PFSK-1 (cell line): ENCODE results near the gene WIZ.

Experiments used
- FOXP2 ChIP-seq: optimal IDR thresholded peaks from 2 replicates; pipeline ENCODE3; 2011; ENCODE audit warnings: borderline replicate concordance, control low read depth, inconsistent platforms; ENCODE audit not compliant: insufficient read depth; ENCODE audit errors: extremely low read length, extremely low read depth
- POLR2AphosphoS5 ChIP-seq: IDR thresholded peaks from 2 replicates; pipeline ENCODE4 v1.6.1; 2012; ENCODE audit warnings: low read depth, mild to moderate bottlenecking, control low read depth, low read length, moderate library complexity
- REST ChIP-seq, 2 experiments: IDR thresholded peaks; 2 replicates each; pipeline versions ENCODE4 v1.6.1 to v1.8.0; 2011 to 2012; ENCODE audit warnings: low read depth in 2 of 2, low read length in 2 of 2, control low read depth in 1 of 2, inconsistent platforms in 1 of 2, mild to moderate bottlenecking in 1 of 2, moderate library complexity in 1 of 2; ENCODE audit not compliant: insufficient read depth in 1 of 2

GRCh38 chr19:15421721-15422260, 28.0 kb downstream of the WIZ start:
- no peak for TF ChIP-seq POLR2AphosphoS5
- no peak for TF ChIP-seq REST (IDR thresholded peaks at IDR 0.05; ENCODE audit: insufficient read depth in 1 of 2, low read depth in 2 of 2, low read length in 2 of 2)
- no peak for TF ChIP-seq FOXP2
